Lower leg skin (tissue), 3 donors: Measurements from ENCODE around the gene VIT.

Source experiments
- POLR2A ChIP-seq, 2 donors: fragments of 450-650 bp; IDR thresholded peaks; one replicate each; pipeline ENCODE4 v1.6.1; 2016 to 2017; ENCODE audit warnings: antibody characterized with exemption in 2 of 2, mild to moderate bottlenecking in 1 of 2, moderate library complexity in 1 of 2
- TF ChIP-seq, protein P1 (sequence below), 3 donors: fragments of 450-650 bp; IDR thresholded peaks; one replicate each; pipeline ENCODE4 v1.5.1; 2016; ENCODE audit warnings: antibody characterized with exemption in 3 of 3, mild to moderate bottlenecking in 3 of 3, moderate library complexity in 2 of 3

DNA sequence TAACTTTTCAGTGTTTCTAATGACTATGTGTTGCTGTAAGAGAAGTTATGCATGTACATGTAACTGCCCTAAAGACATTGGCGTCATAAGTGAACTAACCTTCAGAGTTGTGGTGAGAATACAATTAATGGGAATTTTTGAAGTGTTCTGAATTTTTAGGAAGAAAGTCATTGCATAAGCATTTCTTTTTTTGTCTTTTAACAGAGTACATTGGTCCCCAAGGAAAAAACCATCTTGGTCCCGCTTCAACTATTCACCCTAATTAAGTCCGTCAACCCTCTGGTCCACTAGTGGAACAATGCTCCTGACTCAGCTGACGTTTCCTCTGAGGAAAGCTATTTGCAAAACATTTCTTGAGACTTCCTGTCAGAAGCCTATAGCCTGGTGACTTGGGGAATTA is 41.1 kb upstream of the VIT start:
- no peak for TF ChIP-seq POLR2A (IDR thresholded peaks at IDR 0.05)
- TF ChIP-seq, protein P1, sequence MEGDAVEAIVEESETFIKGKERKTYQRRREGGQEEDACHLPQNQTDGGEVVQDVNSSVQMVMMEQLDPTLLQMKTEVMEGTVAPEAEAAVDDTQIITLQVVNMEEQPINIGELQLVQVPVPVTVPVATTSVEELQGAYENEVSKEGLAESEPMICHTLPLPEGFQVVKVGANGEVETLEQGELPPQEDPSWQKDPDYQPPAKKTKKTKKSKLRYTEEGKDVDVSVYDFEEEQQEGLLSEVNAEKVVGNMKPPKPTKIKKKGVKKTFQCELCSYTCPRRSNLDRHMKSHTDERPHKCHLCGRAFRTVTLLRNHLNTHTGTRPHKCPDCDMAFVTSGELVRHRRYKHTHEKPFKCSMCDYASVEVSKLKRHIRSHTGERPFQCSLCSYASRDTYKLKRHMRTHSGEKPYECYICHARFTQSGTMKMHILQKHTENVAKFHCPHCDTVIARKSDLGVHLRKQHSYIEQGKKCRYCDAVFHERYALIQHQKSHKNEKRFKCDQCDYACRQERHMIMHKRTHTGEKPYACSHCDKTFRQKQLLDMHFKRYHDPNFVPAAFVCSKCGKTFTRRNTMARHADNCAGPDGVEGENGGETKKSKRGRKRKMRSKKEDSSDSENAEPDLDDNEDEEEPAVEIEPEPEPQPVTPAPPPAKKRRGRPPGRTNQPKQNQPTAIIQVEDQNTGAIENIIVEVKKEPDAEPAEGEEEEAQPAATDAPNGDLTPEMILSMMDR (IDR thresholded peaks at IDR 0.05): no peak
